Transverse colon (tissue), 4 donors: ENCODE data around the gene VWA3A. TPM values are rescaled to one million over a fixed set of nuclear protein-coding genes. Genes with fewer than 3 reads are reported as not detected.
A peak's percentile ranks its signal among the peaks of the same experiment; 100 is the strongest.

Experiments used
- DNase-seq: peaks from one replicate; pipeline ENCODE4 v3.0.0-alpha.2; 2019
- H3K27ac ChIP-seq, 4 donors: fragments of 200-600 bp; sonication (generic); 2 replicates each; pipeline ENCODE4 v1.5.1; 2016 to 2018; ENCODE audit warnings: inconsistent platforms in 4 of 4
- H3K27me3 ChIP-seq: fragments of 200-600 bp; sonication (generic); 2 replicates; pipeline ENCODE4 v1.5.1; 2017; ENCODE audit warnings: inconsistent platforms
- H3K36me3 ChIP-seq, 4 donors: fragments of 200-600 bp; sonication (generic); 2 replicates each; pipeline ENCODE4 v1.5.1; 2017 to 2019; ENCODE audit warnings: inconsistent platforms in 4 of 4
- H3K4me1 ChIP-seq, 4 donors: fragments of 200-600 bp; sonication (generic); 2 replicates each; pipeline ENCODE4 v1.5.1; 2017 to 2020; ENCODE audit warnings: inconsistent platforms in 4 of 4
- H3K4me3 ChIP-seq, 4 donors: fragments of 200-600 bp; sonication (generic); 1 replicate in 1 of 4; 2 replicates in 3 of 4; pipeline versions ENCODE4 v1.5.1 to v1.6.1; 2017 to 2019; ENCODE audit warnings: inconsistent platforms in 4 of 4
- H3K9me3 ChIP-seq, 2 donors: fragments of 200-600 bp; sonication (generic); 2 replicates each; pipeline ENCODE4 v1.5.1; 2017 to 2019; ENCODE audit warnings: inconsistent platforms in 2 of 2
- EP300 ChIP-seq: sonication (generic); formaldehyde crosslinking; IDR thresholded peaks from one replicate; pipeline ENCODE4 v1.6.1; 2017; ENCODE audit warnings: antibody characterized with exemption, low read depth
- POLR2A ChIP-seq: fragments of 450-650 bp; IDR thresholded peaks from one replicate; pipeline ENCODE4 v1.6.1; 2016; ENCODE audit warnings: antibody characterized with exemption, mild to moderate bottlenecking, moderate library complexity
- POLR2AphosphoS5 ChIP-seq, 3 donors: sonication (generic); formaldehyde crosslinking; IDR thresholded peaks; one replicate each; pipeline ENCODE4 v1.6.1; 2016; ENCODE audit warnings: antibody characterized with exemption in 3 of 3
- WGBS, 2 donors: methylation state at CpG; one replicate each; pipeline ENCODE4 v1.1.5; 2018; ENCODE audit warnings: low coverage in 1 of 2; 5-methylcytosine and 5-hydroxymethylcytosine counted together
- in situ Hi-C, 4 donors: fragments of 200-750 bp; cut with MboI; loops; one replicate each; pipeline versions ENCODE4 v1.15.0 to v1.15.1; 2017; ENCODE audit warnings: low sequenced_read_pairs in 3 of 4, low pct_ligation_motif_present in 1 of 4, low pct_unique_long_range_greater_than_20kb in 1 of 4
- intact Hi-C: fragments of 100-400 bp; cut with DNase I; formaldehyde crosslinking; loops from one replicate; pipeline ENCODE4 v1.15.1; 2023; ENCODE audit warnings: low total_unique reads
- total RNA-seq, 4 donors: library from RNA; depleted of rRNA; stranded (reverse); fragments of >200 nt; gene quantifications; one replicate each; pipeline ENCODE4 v1.1.0, GENCODE V29; 2016
- TF ChIP-seq, protein P1 (sequence below), 5 experiments: fragments of 200-600 bp in 3 of 5; fragments of 450-650 bp in 2 of 5; sonication (generic) in 3 of 5; IDR thresholded peaks; 1 replicate in 2 of 5; 2 replicates in 3 of 5; pipeline ENCODE4 v1.5.1; 2016 to 2017; ENCODE audit warnings: antibody characterized with exemption in 5 of 5, inconsistent platforms in 3 of 5, mild to moderate bottlenecking in 2 of 5, moderate library complexity in 1 of 5

VWA3A gene
- total RNA-seq, 4 donors from 2014 or later, result 0.14 TPM; not detected in 3

DNA sequence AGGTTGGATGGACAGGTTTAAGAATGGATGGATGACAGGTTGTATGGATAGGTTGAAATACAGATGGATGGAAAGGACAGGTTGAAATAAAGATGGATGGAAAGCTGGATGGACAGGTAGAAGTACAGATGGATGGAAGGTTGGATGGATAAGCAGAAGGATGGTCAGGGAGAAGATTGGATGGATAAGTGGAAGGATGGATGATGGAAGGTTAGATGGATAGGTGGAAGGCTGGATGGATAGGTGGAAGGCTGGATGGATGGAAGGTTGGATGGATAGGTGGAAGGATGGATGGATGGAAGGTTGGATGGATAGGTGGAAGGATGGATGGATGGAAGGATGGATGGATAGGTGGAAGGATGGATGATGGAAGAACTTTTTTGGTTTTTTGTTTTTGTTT is 69.1 kb downstream of the VWA3A start:
- no peak for DNase-seq
- intact Hi-C loops (no loop called here), in situ Hi-C loops (no loop called here)
- no peak for TF ChIP-seq EP300
- no peak for TF ChIP-seq POLR2AphosphoS5 (IDR thresholded peaks at IDR 0.05)
- no peak for TF ChIP-seq POLR2A
- TF ChIP-seq, protein P1, sequence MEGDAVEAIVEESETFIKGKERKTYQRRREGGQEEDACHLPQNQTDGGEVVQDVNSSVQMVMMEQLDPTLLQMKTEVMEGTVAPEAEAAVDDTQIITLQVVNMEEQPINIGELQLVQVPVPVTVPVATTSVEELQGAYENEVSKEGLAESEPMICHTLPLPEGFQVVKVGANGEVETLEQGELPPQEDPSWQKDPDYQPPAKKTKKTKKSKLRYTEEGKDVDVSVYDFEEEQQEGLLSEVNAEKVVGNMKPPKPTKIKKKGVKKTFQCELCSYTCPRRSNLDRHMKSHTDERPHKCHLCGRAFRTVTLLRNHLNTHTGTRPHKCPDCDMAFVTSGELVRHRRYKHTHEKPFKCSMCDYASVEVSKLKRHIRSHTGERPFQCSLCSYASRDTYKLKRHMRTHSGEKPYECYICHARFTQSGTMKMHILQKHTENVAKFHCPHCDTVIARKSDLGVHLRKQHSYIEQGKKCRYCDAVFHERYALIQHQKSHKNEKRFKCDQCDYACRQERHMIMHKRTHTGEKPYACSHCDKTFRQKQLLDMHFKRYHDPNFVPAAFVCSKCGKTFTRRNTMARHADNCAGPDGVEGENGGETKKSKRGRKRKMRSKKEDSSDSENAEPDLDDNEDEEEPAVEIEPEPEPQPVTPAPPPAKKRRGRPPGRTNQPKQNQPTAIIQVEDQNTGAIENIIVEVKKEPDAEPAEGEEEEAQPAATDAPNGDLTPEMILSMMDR (IDR thresholded peaks at IDR 0.05), result no peak
- Histone ChIP-seq H3K27ac (no peak overlapping the region), H3K4me1 (peaks cover 0 to 7% (median 5%) of the 10 kb centered on the region in 4 donors), H3K4me3 (no peak overlapping the region), H3K27me3 (peaks cover 35% of the 10 kb centered on the region), H3K36me3 (no peaks in the 10 kb centered on the region), H3K9me3 (no peaks in the 10 kb centered on the region)

DNA sequence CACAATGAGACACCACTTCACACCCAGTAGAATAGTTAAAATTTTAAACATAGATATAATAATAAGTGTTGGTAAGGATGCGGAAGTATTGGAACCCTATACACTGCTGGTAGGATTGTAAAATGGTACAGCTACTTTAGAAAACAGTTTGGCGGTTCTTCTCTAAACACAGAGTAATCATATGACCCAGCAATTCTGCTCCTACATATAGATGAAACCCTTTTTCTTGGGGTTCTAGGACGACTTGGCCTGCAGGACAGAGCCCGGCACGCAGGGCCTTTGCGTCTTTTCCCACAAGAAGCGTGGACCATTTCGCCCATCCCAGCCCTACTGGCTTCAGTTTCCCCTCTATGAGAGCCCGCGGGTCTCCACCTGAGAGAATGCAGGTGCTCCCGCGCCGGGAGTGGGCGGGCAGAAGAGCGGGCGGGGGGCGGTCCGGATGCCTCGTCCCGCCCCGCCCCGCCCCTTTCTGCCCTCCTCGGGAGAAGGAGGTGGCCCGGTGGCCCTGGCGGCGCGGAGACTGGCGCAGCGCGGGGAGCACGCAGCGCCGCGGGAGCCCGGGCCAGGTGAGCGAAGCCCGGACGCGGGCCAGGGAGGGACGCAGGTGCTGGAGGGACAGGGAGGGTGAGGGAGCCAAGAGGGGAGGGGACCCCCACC is 69.8 kb downstream of the VWA3A start, which contains the start of gene SDR42E2:
TSS of gene SDR42E2 (plus strand) at position 508 of the 657 bp plus-strand sequence. CDS start 3,077 bp downstream, outside the sequence.
- H3K36me3 ChIP-seq, result no peaks in the 10 kb centered on the region
- H3K27ac ChIP-seq, result no peak within 1 kb of the TSS
- intact Hi-C loops (no loop called here), in situ Hi-C loops (no loop called here)
- peak within 1 kb of the TSS in 1 of 4 donors; percentile 34 for H3K4me3 ChIP-seq
- 13 to 75% methylated on average over 2 to 21 of the region's 40 CpGs for WGBS, 2 donors
- peaks cover 35% of the 10 kb centered on the region for H3K27me3 ChIP-seq
- TF ChIP-seq POLR2A (no peak), POLR2AphosphoS5 (IDR thresholded peaks at IDR 0.05) (no peak), EP300 (no peak)
- TF ChIP-seq, protein P1 (IDR thresholded peaks at IDR 0.05), result no peak
- no peaks in the 10 kb centered on the region for H3K9me3 ChIP-seq
- H3K4me1 ChIP-seq, result peaks cover 0 to 7% (median 5%) of the 10 kb centered on the region in 4 donors
- DNase-seq, result peak; percentile 38

DNA sequence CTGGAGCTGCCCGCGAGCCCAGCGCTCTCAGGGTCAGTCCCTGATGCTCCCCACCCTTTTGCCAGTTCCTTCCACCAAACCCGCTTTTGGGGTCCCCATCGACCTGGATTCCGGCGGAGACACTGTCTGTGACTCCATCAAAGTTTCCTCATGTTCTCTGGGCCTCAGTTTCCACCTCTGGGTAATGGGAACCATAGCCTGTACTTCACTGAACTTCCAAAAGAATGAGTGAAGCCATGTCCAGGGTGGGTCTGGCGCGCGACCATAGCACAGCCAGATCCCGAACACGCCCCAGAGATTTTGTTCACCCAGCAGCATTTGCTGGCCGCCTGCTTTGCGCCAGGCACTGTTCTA is 70.3 kb downstream of the VWA3A start:
- Histone ChIP-seq H3K27me3 (peaks cover 35% of the 10 kb centered on the region), H3K4me1 (peaks cover 0 to 7% (median 5%) of the 10 kb centered on the region in 4 donors), H3K36me3 (no peaks in the 10 kb centered on the region), H3K4me3 (peak overlapping the region in 1 of 4 donors; percentile 34), H3K9me3 (no peaks in the 10 kb centered on the region), H3K27ac (no peak overlapping the region)
- 68% methylated on average over 11 of the region's 14 CpGs; no CpG with 5 or more reads in 1 of the 2 donors for WGBS, 2 donors
- intact Hi-C loops, result no loop called here
- no peak for DNase-seq
- TF ChIP-seq POLR2AphosphoS5 (IDR thresholded peaks at IDR 0.05) (no peak), EP300 (no peak), POLR2A (no peak)
- TF ChIP-seq, protein P1 (IDR thresholded peaks at IDR 0.05), result no peak
- in situ Hi-C loops, result no loop called here

DNA sequence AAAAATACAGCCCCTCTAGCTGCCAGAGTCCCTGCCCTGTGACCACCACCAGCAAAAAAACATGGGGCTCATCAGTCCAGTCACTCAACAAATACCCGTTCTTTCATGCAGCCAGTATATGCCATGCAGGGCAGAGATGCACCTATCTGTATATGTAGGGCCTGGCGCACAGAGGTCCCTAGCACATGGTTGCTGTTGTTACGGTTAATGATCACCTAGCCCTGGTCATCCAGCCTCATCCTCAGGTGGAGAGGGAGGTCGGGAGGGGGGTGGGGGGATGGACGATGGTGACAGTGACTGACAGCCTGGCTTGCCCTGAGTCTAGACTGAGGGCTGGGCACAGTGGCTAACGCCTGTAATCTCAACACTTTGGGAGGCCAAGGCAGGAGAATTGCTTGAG is 71.5 kb downstream of the VWA3A start:
- no peaks in the 10 kb centered on the region for H3K36me3 ChIP-seq
- no peak overlapping the region for H3K27ac ChIP-seq
- TF ChIP-seq, protein P1 (IDR thresholded peaks at IDR 0.05), result no peak
- TF ChIP-seq EP300 (no peak), POLR2A (no peak), POLR2AphosphoS5 (IDR thresholded peaks at IDR 0.05) (no peak)
- 83% methylated on average over 1 to 6 of the region's 6 CpGs for WGBS, 2 donors
- H3K4me3 ChIP-seq, result no peak overlapping the region
- peaks cover 0 to 7% (median 5%) of the 10 kb centered on the region in 4 donors for H3K4me1 ChIP-seq
- H3K27me3 ChIP-seq, result peaks cover 35% of the 10 kb centered on the region
- intact Hi-C loops, result no loop called here
- in situ Hi-C loops, result no loop called here
- H3K9me3 ChIP-seq, result no peaks in the 10 kb centered on the region
- no peak for DNase-seq
